GM12865 (cell line): ENCODE measurements around the gene CCDC87.
A peak's percentile ranks its signal among the peaks of the same experiment; 100 is the strongest.

ENCODE experiments used
- DNase-seq: peaks from one replicate; pipeline ENCODE4 v3.0.0; 2010; ENCODE audit warnings: low read depth
- H3K4me3 ChIP-seq: 2 replicates; pipeline ENCODE4 v1.5.1; 2011; ENCODE audit warnings: mild to moderate bottlenecking, low read depth, low read length, control low read depth
- TF ChIP-seq, protein P1 (sequence below): IDR thresholded peaks from 2 replicates; pipeline ENCODE4 v1.5.1; 2011; ENCODE audit warnings: low read length, control low read depth, low read depth, inconsistent platforms; ENCODE audit not compliant: insufficient read depth; ENCODE audit errors: missing control alignments

CCDC87 gene

GRCh38 chr11:66570850-66571180, 22.0 kb downstream of the CCDC87 start:
- no peak for DNase-seq
- no peak overlapping the region for H3K4me3 ChIP-seq
- TF ChIP-seq, protein P1, sequence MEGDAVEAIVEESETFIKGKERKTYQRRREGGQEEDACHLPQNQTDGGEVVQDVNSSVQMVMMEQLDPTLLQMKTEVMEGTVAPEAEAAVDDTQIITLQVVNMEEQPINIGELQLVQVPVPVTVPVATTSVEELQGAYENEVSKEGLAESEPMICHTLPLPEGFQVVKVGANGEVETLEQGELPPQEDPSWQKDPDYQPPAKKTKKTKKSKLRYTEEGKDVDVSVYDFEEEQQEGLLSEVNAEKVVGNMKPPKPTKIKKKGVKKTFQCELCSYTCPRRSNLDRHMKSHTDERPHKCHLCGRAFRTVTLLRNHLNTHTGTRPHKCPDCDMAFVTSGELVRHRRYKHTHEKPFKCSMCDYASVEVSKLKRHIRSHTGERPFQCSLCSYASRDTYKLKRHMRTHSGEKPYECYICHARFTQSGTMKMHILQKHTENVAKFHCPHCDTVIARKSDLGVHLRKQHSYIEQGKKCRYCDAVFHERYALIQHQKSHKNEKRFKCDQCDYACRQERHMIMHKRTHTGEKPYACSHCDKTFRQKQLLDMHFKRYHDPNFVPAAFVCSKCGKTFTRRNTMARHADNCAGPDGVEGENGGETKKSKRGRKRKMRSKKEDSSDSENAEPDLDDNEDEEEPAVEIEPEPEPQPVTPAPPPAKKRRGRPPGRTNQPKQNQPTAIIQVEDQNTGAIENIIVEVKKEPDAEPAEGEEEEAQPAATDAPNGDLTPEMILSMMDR = no peak

DNA sequence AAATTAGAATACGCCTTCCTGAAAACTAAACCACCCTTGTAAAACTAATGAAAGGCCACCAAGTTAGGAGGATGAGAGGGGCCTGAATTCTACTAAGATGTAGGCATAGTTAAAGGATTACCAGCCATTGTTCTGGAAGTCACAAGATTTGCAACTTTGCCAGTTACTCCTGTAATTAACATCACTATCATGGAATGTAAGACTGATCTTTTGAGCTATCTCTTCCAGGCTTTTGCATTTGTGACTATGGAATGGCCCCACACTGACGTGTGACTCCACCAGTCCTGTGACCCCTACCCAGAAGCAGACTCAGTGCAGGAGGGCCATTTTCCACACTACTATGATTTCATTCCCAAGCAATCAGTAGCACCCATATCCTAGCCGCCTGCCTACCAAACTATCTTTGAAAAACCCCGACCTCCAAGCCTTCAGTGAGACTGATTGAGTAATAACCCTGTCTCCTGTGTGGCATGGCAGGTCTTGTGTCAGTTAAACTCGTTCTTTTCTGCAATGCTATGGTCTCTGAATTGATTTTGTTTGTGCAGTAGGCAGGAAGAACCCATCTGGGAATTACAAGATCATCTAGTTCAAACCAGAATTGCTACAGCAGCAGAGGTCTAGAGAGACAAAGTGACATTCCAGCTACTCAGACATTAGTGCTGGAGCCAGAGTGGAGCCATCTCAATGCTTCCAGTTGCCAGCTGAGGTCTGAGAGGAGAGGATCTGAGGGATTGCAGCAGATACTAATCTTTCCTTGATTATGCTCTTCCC, 22.6 kb downstream of the CCDC87 start:
- no peak for DNase-seq
- TF ChIP-seq, protein P1 = no peak
- H3K4me3 ChIP-seq = no peak overlapping the region

- no peak for DNase-seq
- H3K4me3 ChIP-seq = no peak overlapping the region
- TF ChIP-seq, protein P1 = no peak
Measured at GRCh38 chr11:66569076-66569475, 23.8 kb downstream of the CCDC87 start.

- TF ChIP-seq, protein P1 = no peak
- peak; percentile 55 for DNase-seq
- no peak within 1 kb of the TSS; the same call in 1 of the 2 replicates for H3K4me3 ChIP-seq
Measured at GRCh38 chr11:66568124-66568916, 24.5 kb downstream of the CCDC87 start, which contains the start of gene CTSF. Gene CTSF, minus strand, starts transcription at chr11:66568606. Its CDS starts 120 bp downstream, at chr11:66568486.

DNA sequence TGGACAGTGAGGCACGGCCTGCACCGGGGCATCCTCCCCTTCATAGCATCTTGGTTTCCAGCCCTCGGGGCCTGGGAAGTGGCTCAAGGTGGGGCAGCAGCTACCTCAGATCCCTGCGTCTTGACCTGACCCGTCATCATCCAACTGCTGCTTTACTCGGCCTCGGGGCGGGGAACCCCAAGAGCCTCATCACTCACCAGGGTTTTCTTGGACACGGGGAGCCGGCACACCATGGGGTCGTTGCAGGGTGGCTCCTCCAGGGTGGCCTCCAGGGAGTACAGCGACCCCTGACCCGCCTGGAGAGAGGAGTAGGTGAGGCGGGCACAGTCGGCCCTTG, 25.1 kb downstream of the CCDC87 start:
- TF ChIP-seq, protein P1 = no peak
- H3K4me3 ChIP-seq = no peak overlapping the region

DNA sequence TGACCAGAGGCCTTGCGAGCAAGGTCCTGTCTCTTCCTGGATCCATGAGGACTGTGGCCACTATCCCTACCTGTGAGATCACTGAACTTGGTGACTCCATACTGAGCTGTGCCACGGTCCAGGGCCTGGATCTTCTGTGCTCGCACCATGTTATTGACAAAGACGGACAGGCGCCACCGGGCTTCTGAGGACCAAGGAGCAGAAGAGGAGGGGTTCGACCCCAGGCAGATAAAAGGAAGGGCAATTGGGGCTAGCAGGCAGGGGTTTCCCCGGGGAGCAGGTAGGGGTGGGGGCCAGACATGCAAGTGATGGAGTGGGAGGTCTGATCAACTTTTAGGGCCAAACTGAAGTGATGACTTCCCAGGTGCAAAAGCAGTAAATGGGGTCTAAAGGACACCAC, 26.6 kb downstream of the CCDC87 start:
- no peak for DNase-seq
- TF ChIP-seq, protein P1 = no peak
- H3K4me3 ChIP-seq = no peak overlapping the region

More for the DNA sequence above, 25.1 kb downstream of the CCDC87 start:
- no peak for DNase-seq
